Measurements from ENCODE around the gene DLG4. TPM values are rescaled to one million over a fixed set of nuclear protein-coding genes. Genes with fewer than 3 reads are reported as not detected.

DLG4 gene
- total RNA-seq, 4 donors from 2014 or later: 2.7 to 7.7 (median 4.7) TPM

- intact Hi-C loops (cut with DNase I; ENCODE audit: low total_unique reads): no loop called here
- no peak overlapping the region for H3K4me3 ChIP-seq (ENCODE audit: low read depth, poor library complexity, severe bottlenecking)
- TF ChIP-seq CTCF (IDR thresholded peaks at IDR 0.05): no peak
- no peak for TF ChIP-seq POLR2A (IDR thresholded peaks at IDR 0.05)
- DNase-seq (ENCODE audit: low spot score in 2 of 2): no peak
- WGBS, 2 donors: 46 to 59% methylated on average over 7 of the region's 7 CpGs
Observed at GRCh38 chr17:7258731-7259554, 39.3 kb upstream of the DLG4 start.

- DNase-seq (ENCODE audit: low spot score in 2 of 2): no peak
- intact Hi-C loops (cut with DNase I; ENCODE audit: low total_unique reads): no loop called here
- TF ChIP-seq CTCF (IDR thresholded peaks at IDR 0.05): no peak
- TF ChIP-seq POLR2A (IDR thresholded peaks at IDR 0.05): no peak
- H3K4me3 ChIP-seq (ENCODE audit: low read depth, poor library complexity, severe bottlenecking): no peak overlapping the region
- WGBS, 2 donors: 87 to 90% methylated on average over 8 of the region's 8 CpGs
Observed at GRCh38 chr17:7256766-7257456, 37.3 kb upstream of the DLG4 start.

- no peak for DNase-seq (ENCODE audit: low spot score in 2 of 2)
- intact Hi-C loops (cut with DNase I; ENCODE audit: low total_unique reads): no loop called here
- 86 to 92% methylated on average over 4 of the region's 4 CpGs for WGBS, 2 donors
- no peak overlapping the region for H3K4me3 ChIP-seq (ENCODE audit: low read depth, poor library complexity, severe bottlenecking)
- TF ChIP-seq CTCF (IDR thresholded peaks at IDR 0.05) (no peak), POLR2A (IDR thresholded peaks at IDR 0.05) (no peak)
Observed at GRCh38 chr17:7254511-7254910, 34.9 kb upstream of the DLG4 start.

- TF ChIP-seq POLR2A (IDR thresholded peaks at IDR 0.05) (no peak), CTCF (IDR thresholded peaks at IDR 0.05) (no peak)
- 74 to 75% methylated on average over 5 of the region's 5 CpGs for WGBS, 2 donors
Observed at GRCh38 chr17:7253082-7253481, 33.4 kb upstream of the DLG4 start.

GRCh38 chr17:7252176-7253043 is 32.8 kb upstream of the DLG4 start, which contains the start of gene ELP5:
TSS of gene ELP5 (plus strand) at chr17:7252215. CDS start at chr17:7252551, 336 bp downstream.
- TF ChIP-seq CTCF (IDR thresholded peaks at IDR 0.05): peak in 1 of 3 donors; percentile 40
- TF ChIP-seq POLR2A (IDR thresholded peaks at IDR 0.05): no peak
- intact Hi-C loops (cut with DNase I; ENCODE audit: low total_unique reads): no loop called here
- DNase-seq (ENCODE audit: low spot score in 2 of 2): peak; percentile 91 to 99
- H3K4me3 ChIP-seq (ENCODE audit: low read depth, poor library complexity, severe bottlenecking): peak within 1 kb of the TSS; percentile 91
- 1% methylated on average over 19 to 49 of the region's 55 CpGs for WGBS, 2 donors

More at GRCh38 chr17:7253082-7253481, 33.4 kb upstream of the DLG4 start:
- no peak for DNase-seq (ENCODE audit: low spot score in 2 of 2)
- intact Hi-C loops (cut with DNase I; ENCODE audit: low total_unique reads): no loop called here
- no peak overlapping the region for H3K4me3 ChIP-seq (ENCODE audit: low read depth, poor library complexity, severe bottlenecking)
